ENCODE data around the gene PRC1. TPM values are rescaled to one million over a fixed set of nuclear protein-coding genes. Genes with fewer than 3 reads are reported as not detected.

The PRC1 gene
- total RNA-seq, 1 experiment from 2014 or later: 125 TPM

DNA sequence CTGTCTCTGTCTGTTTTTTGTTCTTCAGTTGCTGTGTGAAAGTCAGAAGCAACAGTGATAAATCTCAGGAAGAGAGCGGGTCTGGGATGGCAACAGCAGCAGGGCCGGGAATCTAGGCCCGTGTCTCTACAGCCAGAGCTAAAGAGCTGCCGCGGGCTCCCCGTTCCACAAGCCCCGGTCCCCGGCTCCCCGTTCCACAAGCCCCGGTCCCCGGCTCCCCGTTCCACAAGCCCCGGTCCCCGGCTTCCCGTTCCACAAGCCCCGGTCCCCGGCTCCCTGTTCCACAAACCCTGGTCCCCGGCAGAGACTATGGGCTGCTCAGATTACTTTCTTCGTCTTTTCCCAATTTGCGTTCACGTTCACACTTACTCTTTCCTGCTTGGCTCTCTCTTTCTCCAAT lies 20.1 kb downstream of the PRC1 start:
- POLR2A ChIA-PET: no interaction called here
- intact Hi-C loops (cut with micrococcal nuclease): no loop called here
- no peak overlapping the region for H3K4me3 Mint-ChIP-seq (ENCODE audit: unreplicated experiment)

DNA sequence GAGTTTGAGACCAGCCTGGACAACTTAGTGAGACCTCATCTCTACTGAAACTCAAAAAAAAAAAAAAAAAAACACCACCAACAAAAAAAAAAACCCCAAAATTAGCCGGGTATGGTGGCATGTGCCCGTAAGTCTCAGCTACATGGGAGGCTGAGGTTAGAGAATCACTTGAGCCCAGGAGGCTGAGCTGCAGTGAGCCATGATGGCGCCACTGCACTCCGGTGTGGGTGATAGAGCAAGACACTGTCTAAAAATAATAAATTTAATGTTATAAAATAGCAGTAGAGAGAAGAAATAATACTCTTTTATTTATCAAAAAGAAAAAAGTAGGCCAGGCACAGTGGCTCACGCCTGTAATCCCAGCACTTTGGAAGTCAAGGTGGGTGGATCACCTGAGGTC lies 22.2 kb downstream of the PRC1 start:
- Mint-ChIP-seq H3K27ac (ENCODE audit: low read depth, unreplicated experiment) (no peak overlapping the region), H3K9me3 (ENCODE audit: unreplicated experiment) (no peaks in the 10 kb centered on the region), H3K36me3 (ENCODE audit: insufficient read depth, unreplicated experiment) (peaks cover 32% of the 10 kb centered on the region), H3K4me3 (ENCODE audit: unreplicated experiment) (no peak overlapping the region), H3K4me1 (ENCODE audit: insufficient read depth, unreplicated experiment) (no peaks in the 10 kb centered on the region), H3K27me3 (ENCODE audit: insufficient read depth, unreplicated experiment) (no peaks in the 10 kb centered on the region)
- TF ChIP-seq, protein P1, sequence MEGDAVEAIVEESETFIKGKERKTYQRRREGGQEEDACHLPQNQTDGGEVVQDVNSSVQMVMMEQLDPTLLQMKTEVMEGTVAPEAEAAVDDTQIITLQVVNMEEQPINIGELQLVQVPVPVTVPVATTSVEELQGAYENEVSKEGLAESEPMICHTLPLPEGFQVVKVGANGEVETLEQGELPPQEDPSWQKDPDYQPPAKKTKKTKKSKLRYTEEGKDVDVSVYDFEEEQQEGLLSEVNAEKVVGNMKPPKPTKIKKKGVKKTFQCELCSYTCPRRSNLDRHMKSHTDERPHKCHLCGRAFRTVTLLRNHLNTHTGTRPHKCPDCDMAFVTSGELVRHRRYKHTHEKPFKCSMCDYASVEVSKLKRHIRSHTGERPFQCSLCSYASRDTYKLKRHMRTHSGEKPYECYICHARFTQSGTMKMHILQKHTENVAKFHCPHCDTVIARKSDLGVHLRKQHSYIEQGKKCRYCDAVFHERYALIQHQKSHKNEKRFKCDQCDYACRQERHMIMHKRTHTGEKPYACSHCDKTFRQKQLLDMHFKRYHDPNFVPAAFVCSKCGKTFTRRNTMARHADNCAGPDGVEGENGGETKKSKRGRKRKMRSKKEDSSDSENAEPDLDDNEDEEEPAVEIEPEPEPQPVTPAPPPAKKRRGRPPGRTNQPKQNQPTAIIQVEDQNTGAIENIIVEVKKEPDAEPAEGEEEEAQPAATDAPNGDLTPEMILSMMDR (IDR thresholded peaks at IDR 0.05; ENCODE audit: unreplicated experiment): no peak
- BruUV-seq (replicated peaks): no TSS peak
- intact Hi-C loops (cut with micrococcal nuclease): no loop called here
- POLR2A ChIA-PET: interaction anchor here (0.6 to 1.4 kb wide), 4 partner anchors 8 to 1836 kb away, joined by 3 to 5 read pairs (median 4); no protein-coding TSS in a partner anchor
- DNase-seq (ENCODE audit: unreplicated experiment): no peak
- CTCF ChIA-PET: interaction anchor here (0.6 to 1.5 kb wide), 5 partner anchors 15 to 80 kb away, joined by 3 to 5 read pairs (median 3); no protein-coding TSS in a partner anchor

More for the DNA sequence above, 20.1 kb downstream of the PRC1 start:
- BruUV-seq (replicated peaks): no TSS peak
- H3K4me1 Mint-ChIP-seq (ENCODE audit: insufficient read depth, unreplicated experiment): peaks cover under 1% of the 10 kb centered on the region
- H3K9me3 Mint-ChIP-seq (ENCODE audit: unreplicated experiment): no peaks in the 10 kb centered on the region
- TF ChIP-seq, protein P1 (IDR thresholded peaks at IDR 0.05; ENCODE audit: unreplicated experiment): no peak
- peak overlapping the region; percentile 9 for H3K27ac Mint-ChIP-seq (ENCODE audit: low read depth, unreplicated experiment)
- no peaks in the 10 kb centered on the region for H3K27me3 Mint-ChIP-seq (ENCODE audit: insufficient read depth, unreplicated experiment)
- no peak for DNase-seq (ENCODE audit: unreplicated experiment)
- peaks cover 46% of the 10 kb centered on the region for H3K36me3 Mint-ChIP-seq (ENCODE audit: insufficient read depth, unreplicated experiment)
- CTCF ChIA-PET: no interaction called here

DNA sequence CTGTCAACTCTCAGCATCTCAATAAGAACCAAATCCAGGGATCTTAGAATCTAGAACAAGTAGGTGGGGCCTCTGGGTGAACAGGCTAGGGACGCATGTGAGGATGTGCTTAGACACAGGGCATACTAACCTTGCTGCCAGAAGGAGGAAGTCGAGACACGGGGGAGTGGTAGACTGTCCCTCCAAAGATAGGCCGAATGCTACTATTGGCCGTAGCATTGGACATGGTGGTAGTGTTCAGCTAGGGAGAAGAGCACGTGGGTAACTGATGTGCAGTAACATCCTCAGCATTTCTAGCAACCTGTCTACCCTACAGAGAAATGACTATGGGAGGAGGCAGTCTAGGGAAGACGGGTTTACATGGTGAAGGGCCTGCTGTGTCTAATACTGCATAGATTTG lies 24.1 kb downstream of the PRC1 start:
- H3K27ac Mint-ChIP-seq (ENCODE audit: low read depth, unreplicated experiment): no peak overlapping the region
- H3K36me3 Mint-ChIP-seq (ENCODE audit: insufficient read depth, unreplicated experiment): peaks cover 44% of the 10 kb centered on the region
- DNase-seq (ENCODE audit: unreplicated experiment): no peak
- no TSS peak for BruUV-seq (replicated peaks)
- intact Hi-C loops (cut with micrococcal nuclease): no loop called here
- POLR2A ChIA-PET: interaction anchor here (1.5 kb wide), 1 partner anchor 17 kb away, joined by 3 read pairs; no protein-coding TSS in a partner anchor
- H3K9me3 Mint-ChIP-seq (ENCODE audit: unreplicated experiment): no peaks in the 10 kb centered on the region
- H3K27me3 Mint-ChIP-seq (ENCODE audit: insufficient read depth, unreplicated experiment): no peaks in the 10 kb centered on the region
- TF ChIP-seq, protein P1 (IDR thresholded peaks at IDR 0.05; ENCODE audit: unreplicated experiment): no peak
- CTCF ChIA-PET: interaction anchor here (0.9 to 1.0 kb wide), 3 partner anchors 9 to 37 kb away, joined by 3 to 6 read pairs (median 4); no protein-coding TSS in a partner anchor
- no peak overlapping the region for H3K4me3 Mint-ChIP-seq (ENCODE audit: unreplicated experiment)
- no peaks in the 10 kb centered on the region for H3K4me1 Mint-ChIP-seq (ENCODE audit: insufficient read depth, unreplicated experiment)

DNA sequence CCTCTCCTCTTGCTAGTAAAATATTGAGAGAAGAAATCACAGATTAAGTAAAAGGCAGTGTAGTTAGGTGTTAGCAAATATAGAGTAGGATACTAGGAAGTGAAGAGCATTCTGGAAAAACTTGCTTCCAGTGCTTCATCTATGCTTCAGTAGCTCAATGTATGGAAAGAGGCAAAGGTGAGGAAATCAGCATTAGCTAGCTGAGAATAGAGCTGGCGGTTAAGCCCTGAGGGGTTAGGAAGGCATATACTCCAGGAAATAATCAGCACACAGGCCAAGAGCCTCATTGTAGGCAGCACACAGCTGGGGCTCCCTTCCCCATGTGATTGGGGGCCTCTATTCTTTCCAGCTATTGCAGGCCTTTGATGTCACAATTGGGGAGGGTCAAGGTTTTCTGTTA lies 25.9 kb downstream of the PRC1 start:
- H3K4me3 Mint-ChIP-seq (ENCODE audit: unreplicated experiment): no peak overlapping the region
- intact Hi-C loops (cut with micrococcal nuclease): no loop called here
- no peaks in the 10 kb centered on the region for H3K27me3 Mint-ChIP-seq (ENCODE audit: insufficient read depth, unreplicated experiment)
- TF ChIP-seq, protein P1 (IDR thresholded peaks at IDR 0.05; ENCODE audit: unreplicated experiment): no peak
- no peaks in the 10 kb centered on the region for H3K9me3 Mint-ChIP-seq (ENCODE audit: unreplicated experiment)
- H3K36me3 Mint-ChIP-seq (ENCODE audit: insufficient read depth, unreplicated experiment): peaks cover 45% of the 10 kb centered on the region
- CTCF ChIA-PET: interaction anchor here (1.0 to 3.5 kb wide), 3 partner anchors 11 to 37 kb away, joined by 3 to 36 read pairs (median 3); no protein-coding TSS in a partner anchor
- no peak for DNase-seq (ENCODE audit: unreplicated experiment)
- H3K27ac Mint-ChIP-seq (ENCODE audit: low read depth, unreplicated experiment): no peak overlapping the region
- peaks cover under 1% of the 10 kb centered on the region for H3K4me1 Mint-ChIP-seq (ENCODE audit: insufficient read depth, unreplicated experiment)
- BruUV-seq (replicated peaks): no TSS peak
- POLR2A ChIA-PET: interaction anchor here (1.1 kb wide), 1 partner anchor 15 kb away, joined by 3 read pairs; no protein-coding TSS in a partner anchor
